ENCODE measurements around the gene FREM3.

GRCh38 chr4:143618811-143619210 is 81.7 kb downstream of the FREM3 start:
- no peak for TF ChIP-seq EP300 (IDR thresholded peaks at IDR 0.05)
- TF ChIP-seq, protein P1, sequence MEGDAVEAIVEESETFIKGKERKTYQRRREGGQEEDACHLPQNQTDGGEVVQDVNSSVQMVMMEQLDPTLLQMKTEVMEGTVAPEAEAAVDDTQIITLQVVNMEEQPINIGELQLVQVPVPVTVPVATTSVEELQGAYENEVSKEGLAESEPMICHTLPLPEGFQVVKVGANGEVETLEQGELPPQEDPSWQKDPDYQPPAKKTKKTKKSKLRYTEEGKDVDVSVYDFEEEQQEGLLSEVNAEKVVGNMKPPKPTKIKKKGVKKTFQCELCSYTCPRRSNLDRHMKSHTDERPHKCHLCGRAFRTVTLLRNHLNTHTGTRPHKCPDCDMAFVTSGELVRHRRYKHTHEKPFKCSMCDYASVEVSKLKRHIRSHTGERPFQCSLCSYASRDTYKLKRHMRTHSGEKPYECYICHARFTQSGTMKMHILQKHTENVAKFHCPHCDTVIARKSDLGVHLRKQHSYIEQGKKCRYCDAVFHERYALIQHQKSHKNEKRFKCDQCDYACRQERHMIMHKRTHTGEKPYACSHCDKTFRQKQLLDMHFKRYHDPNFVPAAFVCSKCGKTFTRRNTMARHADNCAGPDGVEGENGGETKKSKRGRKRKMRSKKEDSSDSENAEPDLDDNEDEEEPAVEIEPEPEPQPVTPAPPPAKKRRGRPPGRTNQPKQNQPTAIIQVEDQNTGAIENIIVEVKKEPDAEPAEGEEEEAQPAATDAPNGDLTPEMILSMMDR (IDR thresholded peaks at IDR 0.05): no peak
- TF ChIP-seq POLR2A (IDR thresholded peaks at IDR 0.05): no peak

All from tibial nerve (tissue), 4 donors.